Duodenal mucosa (tissue), 2 donors: ENCODE data around the gene MOSMO.
A peak's percentile ranks its signal among the peaks of the same experiment; 100 is the strongest.
"Not testable (repeated sequence)": the region's sequence is repeated elsewhere in the genome, so short reads cannot be mapped to it uniquely, and the experiment has no call there.

Experiments used
- H3K27ac ChIP-seq: one replicate; pipeline ENCODE4 v1.7.0; 2013; ENCODE audit warnings: low read depth, low read length
- H3K27me3 ChIP-seq, 2 donors: one replicate each; pipeline ENCODE4 v1.7.0; 2013; ENCODE audit warnings: low read length in 2 of 2, control low read depth in 1 of 2; ENCODE audit not compliant: insufficient read depth in 2 of 2, control insufficient read depth in 1 of 2
- H3K36me3 ChIP-seq, 2 donors: one replicate each; pipeline ENCODE4 v1.7.0; 2013; ENCODE audit warnings: low read length in 2 of 2, control low read depth in 1 of 2; ENCODE audit not compliant: insufficient read depth in 2 of 2, control insufficient read depth in 1 of 2
- H3K4me1 ChIP-seq, 2 donors: one replicate each; pipeline ENCODE4 v1.7.0; 2013; ENCODE audit warnings: low read length in 2 of 2, control low read depth in 1 of 2; ENCODE audit not compliant: insufficient read depth in 2 of 2, control insufficient read depth in 1 of 2
- H3K4me3 ChIP-seq, 2 donors: one replicate each; pipeline ENCODE4 v1.7.0; 2013; ENCODE audit warnings: low read length in 2 of 2, low read depth in 1 of 2
- H3K9ac ChIP-seq, 2 donors: one replicate each; pipeline ENCODE4 v1.7.0; 2013; ENCODE audit warnings: low read length in 2 of 2, low read depth in 1 of 2
- H3K9me3 ChIP-seq, 2 donors: one replicate each; pipeline ENCODE4 v1.7.0; 2013; ENCODE audit warnings: low read length in 2 of 2, control low read depth in 1 of 2; ENCODE audit not compliant: control insufficient read depth in 1 of 2

Gene MOSMO

DNA sequence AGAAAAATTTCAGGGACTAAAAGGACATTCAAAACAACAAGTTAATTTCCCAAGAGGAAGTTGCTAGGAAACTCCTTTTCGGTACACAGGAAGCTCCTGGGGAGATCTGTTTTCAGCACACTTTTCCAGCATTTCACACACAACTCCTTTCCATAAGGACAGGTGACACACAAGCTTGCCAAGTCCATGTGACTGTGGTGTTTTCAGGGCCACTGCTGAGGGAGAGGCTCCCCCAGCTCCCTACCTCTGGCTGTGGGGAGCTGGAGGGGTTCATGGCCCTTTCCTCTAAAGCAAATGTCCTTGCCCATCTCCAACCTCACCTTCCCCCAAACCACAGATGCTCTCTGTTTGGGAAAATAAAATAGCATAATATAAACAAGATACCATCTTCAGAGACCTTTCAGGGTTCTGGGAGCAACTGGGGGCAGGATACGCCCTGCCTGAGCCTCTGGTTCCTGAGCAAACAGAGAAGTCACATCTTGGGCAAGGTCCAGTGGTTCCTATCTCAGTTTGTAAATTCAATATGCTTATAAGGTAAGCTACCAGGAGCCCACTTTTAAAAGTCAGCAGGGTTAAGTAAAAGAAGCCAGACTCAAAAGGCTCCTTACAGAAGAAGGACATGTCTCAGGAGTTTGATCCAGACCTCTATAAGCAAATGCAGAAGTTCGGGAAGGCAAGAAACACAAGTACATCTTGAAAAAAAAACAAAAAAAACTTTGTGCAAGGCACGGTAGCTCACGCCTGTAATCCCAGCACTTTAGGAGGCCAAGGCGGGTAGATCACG, 10.0 kb upstream of the MOSMO start:
- H3K36me3 ChIP-seq, result no peaks in the 10 kb centered on the region
- H3K4me1 ChIP-seq, result peaks cover 7 to 20% of the 10 kb centered on the region in 2 donors
- no peaks in the 10 kb centered on the region for H3K9me3 ChIP-seq
- H3K27ac ChIP-seq, result no peak overlapping the region
- H3K4me3 ChIP-seq, result no peak overlapping the region
- no peak overlapping the region for H3K9ac ChIP-seq
- no peaks in the 10 kb centered on the region for H3K27me3 ChIP-seq

- no peaks in the 10 kb centered on the region for H3K9me3 ChIP-seq
- H3K27me3 ChIP-seq, result no peaks in the 10 kb centered on the region
- H3K4me3 ChIP-seq, result no peak overlapping the region
- H3K4me1 ChIP-seq, result peaks cover 7 to 20% of the 10 kb centered on the region in 2 donors
- H3K9ac ChIP-seq, result no peak overlapping the region
- H3K36me3 ChIP-seq, result no peaks in the 10 kb centered on the region
- no peak overlapping the region for H3K27ac ChIP-seq
These were observed 6.3 kb upstream of the MOSMO start for GRCh38 chr16:22001591-22001990.

- H3K27ac ChIP-seq, result not testable (repeated sequence)
These were observed 5.9 kb upstream of the MOSMO start for GRCh38 chr16:22002047-22002446.

GRCh38 chr16:22003195-22003594, 4.7 kb upstream of the MOSMO start:
- Histone ChIP-seq H3K27ac (no peak overlapping the region), H3K4me1 (peaks cover 6 to 10% of the 10 kb centered on the region in 2 donors), H3K27me3 (no peaks in the 10 kb centered on the region), H3K36me3 (no peaks in the 10 kb centered on the region), H3K4me3 (no peak overlapping the region), H3K9me3 (no peaks in the 10 kb centered on the region), H3K9ac (no peak overlapping the region)

More at GRCh38 chr16:22002047-22002446, 5.9 kb upstream of the MOSMO start:
- H3K9me3 ChIP-seq, H3K4me3 ChIP-seq, H3K9ac ChIP-seq, H3K27me3 ChIP-seq, H3K36me3 ChIP-seq: not testable (repeated sequence)
- peaks cover 11 to 19% of the 10 kb centered on the region in 2 donors for H3K4me1 ChIP-seq

DNA sequence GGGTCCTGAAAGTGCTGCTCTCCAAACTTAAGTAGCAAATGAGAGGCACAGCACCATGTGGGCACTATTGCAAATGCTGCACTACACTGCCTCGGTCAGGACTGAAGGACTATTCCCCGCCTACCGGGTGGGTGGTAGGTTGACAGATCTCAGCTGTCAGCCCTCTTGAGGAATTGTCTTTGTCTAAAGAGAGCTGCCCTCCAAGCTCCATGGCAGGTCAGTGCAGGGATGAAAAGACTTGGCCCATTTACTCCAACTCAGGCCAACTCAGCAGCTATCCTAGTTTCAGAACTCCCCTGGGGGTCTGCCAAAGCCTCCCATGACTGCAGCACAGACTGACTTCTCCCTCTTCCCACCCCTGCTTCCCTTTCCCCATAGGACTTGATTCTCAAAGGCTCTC, 3.6 kb upstream of the MOSMO start:
- no peaks in the 10 kb centered on the region for H3K27me3 ChIP-seq
- H3K27ac ChIP-seq, result no peak overlapping the region
- H3K4me1 ChIP-seq, result peaks cover 14 to 15% of the 10 kb centered on the region in 2 donors
- no peak overlapping the region for H3K4me3 ChIP-seq
- H3K9me3 ChIP-seq, result no peaks in the 10 kb centered on the region
- no peak overlapping the region for H3K9ac ChIP-seq
- no peaks in the 10 kb centered on the region for H3K36me3 ChIP-seq

DNA sequence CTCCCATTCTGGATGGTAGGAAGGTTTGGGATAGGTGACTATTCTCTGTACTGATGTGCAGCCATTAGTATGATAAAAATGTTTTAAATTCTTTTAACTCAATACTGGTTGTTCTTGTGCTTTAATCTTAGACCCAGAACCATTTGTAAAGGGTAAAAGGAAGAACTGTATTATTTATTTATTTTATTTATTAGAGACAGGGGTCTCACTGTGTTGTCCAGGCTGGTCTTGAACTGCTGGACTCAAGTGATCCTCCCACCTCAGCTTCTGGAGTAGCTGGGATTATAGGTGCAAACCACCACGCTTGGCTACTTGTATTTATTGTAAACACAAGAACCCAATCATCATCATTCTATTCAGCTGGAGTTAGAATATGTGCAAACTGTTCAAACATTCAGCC, 2.2 kb upstream of the MOSMO start:
- H3K27ac ChIP-seq, result no peak overlapping the region
- peaks cover 15 to 16% of the 10 kb centered on the region in 2 donors for H3K4me1 ChIP-seq
- no peaks in the 10 kb centered on the region for H3K27me3 ChIP-seq
- no peak overlapping the region for H3K4me3 ChIP-seq
- H3K9ac ChIP-seq, result no peak overlapping the region
- H3K36me3 ChIP-seq, result no peaks in the 10 kb centered on the region
- H3K9me3 ChIP-seq, result no peaks in the 10 kb centered on the region

GRCh38 chr16:22006636-22007035, 1.3 kb upstream of the MOSMO start:
- Histone ChIP-seq H3K4me3 (peak overlapping the region; percentile 85 to 87), H3K9me3 (no peaks in the 10 kb centered on the region), H3K36me3 (no peaks in the 10 kb centered on the region), H3K4me1 (peaks cover 15 to 20% of the 10 kb centered on the region in 2 donors), H3K27ac (no peak overlapping the region), H3K9ac (no peak overlapping the region), H3K27me3 (no peaks in the 10 kb centered on the region)

GRCh38 chr16:22007159-22007508, 777 bp upstream of the MOSMO start:
- Histone ChIP-seq H3K4me3 (peak overlapping the region; percentile 85 to 87), H3K9ac (peak overlapping the region; percentile 75 to 82), H3K36me3 (no peaks in the 10 kb centered on the region), H3K9me3 (no peaks in the 10 kb centered on the region), H3K27me3 (no peaks in the 10 kb centered on the region), H3K27ac (no peak overlapping the region), H3K4me1 (peaks cover 15 to 20% of the 10 kb centered on the region in 2 donors)

DNA sequence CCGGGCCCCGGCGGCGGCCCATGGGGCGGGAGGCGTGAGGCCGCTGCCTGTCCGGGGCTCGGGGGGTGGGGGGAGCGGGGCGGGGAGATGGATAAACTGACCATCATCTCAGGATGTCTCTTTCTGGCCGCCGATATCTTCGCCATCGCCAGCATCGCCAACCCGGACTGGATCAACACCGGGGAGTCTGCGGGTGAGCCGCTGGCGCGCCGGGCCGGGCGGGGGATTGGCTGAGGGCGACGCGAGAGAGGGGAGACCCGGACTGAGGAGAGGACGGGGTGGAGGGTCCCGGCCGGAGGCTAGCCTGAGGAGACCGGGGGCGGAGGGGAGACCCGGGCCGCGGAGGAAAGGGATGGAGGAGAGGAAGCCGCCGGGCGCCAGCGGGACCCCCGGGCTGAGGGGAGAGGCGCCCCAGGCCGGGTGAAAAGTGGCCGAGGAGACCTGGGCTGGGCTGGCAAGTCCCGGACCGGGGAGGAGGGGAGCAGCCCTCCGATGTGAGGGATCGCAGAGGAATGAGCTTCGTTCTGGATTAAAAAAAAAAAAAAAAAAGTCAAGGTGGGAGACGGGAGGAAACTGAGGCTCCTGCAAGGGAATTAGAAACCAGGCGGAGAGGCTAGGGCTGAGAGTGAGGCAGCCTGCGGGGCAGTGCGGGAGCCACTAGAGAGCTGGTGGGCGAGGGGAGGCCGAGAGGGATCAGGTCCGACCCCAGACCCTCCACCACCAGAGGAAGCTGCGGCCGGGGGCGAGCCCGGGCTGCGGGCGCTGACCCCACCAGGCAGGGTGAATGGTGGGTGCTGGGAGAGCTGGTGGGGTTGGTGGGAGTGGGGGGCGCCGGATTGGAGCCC, 526 bp downstream of the MOSMO start:
- Histone ChIP-seq H3K36me3 (no peaks in the 10 kb centered on the region), H3K27ac (no peak overlapping the region), H3K4me1 (peaks cover 15 to 22% of the 10 kb centered on the region in 2 donors), H3K9me3 (no peaks in the 10 kb centered on the region), H3K4me3 (peak overlapping the region; percentile 78 to 79), H3K9ac (peak overlapping the region; percentile 76 to 78), H3K27me3 (no peaks in the 10 kb centered on the region)

DNA sequence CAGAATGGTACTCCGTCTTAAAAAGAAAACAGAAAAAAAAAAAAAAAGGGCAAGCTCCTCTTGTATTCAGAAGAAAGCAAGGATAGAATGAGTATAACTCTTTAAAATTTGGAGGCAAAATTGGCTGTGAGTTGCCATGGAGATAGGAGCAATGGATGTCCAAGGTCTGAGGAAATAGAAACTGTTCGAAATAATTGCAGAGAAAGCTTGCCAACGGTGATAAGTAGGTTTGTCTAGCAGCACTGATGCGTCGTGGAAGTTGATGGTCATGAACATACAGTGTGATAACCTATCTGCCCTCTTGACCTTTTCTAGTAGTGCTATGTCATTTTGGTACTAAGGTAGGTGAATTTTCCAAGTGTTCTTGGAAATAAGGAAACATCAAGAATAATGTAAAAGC, 3.0 kb downstream of the MOSMO start:
- no peaks in the 10 kb centered on the region for H3K9me3 ChIP-seq
- H3K4me1 ChIP-seq, result peaks cover 25 to 33% of the 10 kb centered on the region in 2 donors

More for the DNA sequence above, 3.0 kb downstream of the MOSMO start:
- Histone ChIP-seq H3K9ac (no peak overlapping the region), H3K4me3 (no peak overlapping the region), H3K36me3 (no peaks in the 10 kb centered on the region), H3K27me3 (no peaks in the 10 kb centered on the region), H3K27ac (no peak overlapping the region)
